NCI-H2196 (cell line): ENCODE data around the gene CMIP.

Source experiments
- DNase-seq: peaks from one replicate; lab custom pipeline; 2025; ENCODE audit not compliant: unreplicated experiment; lab: John Stamatoyannopoulos, UW

Gene CMIP

GRCh38 chr16:81755915-81756614 is 311.5 kb downstream of the CMIP start:
- DNase-seq, result no peak

DNA sequence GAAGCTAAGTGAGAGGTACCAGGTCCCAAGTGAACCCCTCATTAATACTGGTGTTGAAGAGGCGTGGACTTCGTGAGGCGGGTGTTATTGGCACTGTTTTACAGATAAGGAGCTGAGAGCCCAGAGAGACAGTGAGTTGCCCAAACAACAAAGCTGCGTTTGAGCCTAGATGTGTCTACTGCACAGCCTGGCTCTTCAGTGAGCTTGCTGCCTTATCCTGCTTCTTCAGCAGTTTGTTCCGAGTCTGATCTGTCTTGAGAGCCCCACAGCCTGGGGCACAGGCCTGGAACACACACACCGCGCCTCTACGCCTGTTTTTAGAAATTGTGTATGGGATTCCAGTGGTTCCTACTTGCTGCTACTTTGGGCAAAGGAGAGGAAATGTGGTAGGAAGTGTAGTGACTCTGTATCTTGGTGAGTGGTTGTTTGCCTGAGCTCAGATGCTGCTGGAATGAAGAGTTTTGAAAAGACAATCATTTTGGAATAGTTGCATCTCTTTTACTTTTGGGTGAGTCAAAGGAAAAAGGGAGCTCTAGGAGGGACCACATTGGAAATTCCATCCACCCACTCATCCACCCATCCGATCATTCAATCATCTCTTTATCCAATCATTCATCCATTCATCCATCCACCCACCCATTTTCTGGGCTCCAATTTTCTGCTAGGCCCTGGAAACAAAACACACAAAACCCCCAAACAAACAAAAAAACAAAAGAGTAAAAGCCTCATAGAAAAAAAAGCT is 312.2 kb downstream of the CMIP start:
- no peak for DNase-seq

DNA sequence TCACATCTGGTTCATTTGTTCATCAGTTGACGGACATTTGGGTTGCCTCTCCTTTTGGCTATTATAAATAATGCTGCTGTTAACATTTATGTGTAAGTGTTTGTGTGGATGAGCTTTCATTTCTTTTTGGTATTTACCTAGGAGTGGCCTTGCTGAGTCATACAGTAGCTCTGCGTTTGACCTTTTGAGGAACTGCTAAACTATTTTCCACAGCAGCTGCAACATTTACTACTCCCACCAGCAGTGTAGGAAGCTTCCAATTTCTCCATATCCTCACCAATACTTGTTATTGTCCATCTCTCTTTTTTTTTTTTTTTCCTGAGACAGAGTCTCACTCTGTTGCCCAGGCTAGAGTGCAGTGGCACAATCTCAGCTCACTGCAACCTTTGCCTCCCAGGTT is 313.8 kb downstream of the CMIP start:
- DNase-seq, result no peak
